K562 (cell line): ENCODE results near the gene MOB3B. TPM values are rescaled to one million over a fixed set of nuclear protein-coding genes. Genes with fewer than 3 reads are reported as not detected.

Experiments used
- REST ChIP-seq, 2 experiments: fragments of 450-650 bp; formaldehyde crosslinking in 1 of 2; IDR thresholded peaks; 2 replicates each; pipeline versions ENCODE4 v1.4.0 to v1.6.1; 2014 to 2020; ENCODE audit warnings: mild to moderate bottlenecking in 2 of 2, borderline replicate concordance in 1 of 2, low read depth in 1 of 2
- polyA plus RNA-seq, 8 experiments: library from polyadenylated mRNA; depleted of rRNA in 4 of 8; stranded (reverse) in 5 of 8; unstranded in 3 of 8; fragments of >200 nt; fragmentation: Nextera tagmentation in 2 of 8; fragmentation: Illumina TruSeq in 1 of 8; extraction: Ambion mirVana in 2 of 8; extraction: Trizol in 1 of 8; gene quantifications; 2 replicates each; pipeline versions ENCODE4 v1.2.1 to v1.2.3, GENCODE V29; 2011 to 2014; ENCODE audit warnings: inconsistent platforms in 1 of 8, missing spikeins in 1 of 8
- total RNA-seq, 7 experiments: library from RNA; depleted of rRNA in 6 of 7; stranded (reverse); fragments of >200 nt in 6 of 7; fragmentation: Illumina TruSeq in 2 of 7; extraction: Trizol in 2 of 7; gene quantifications; 2 replicates each; pipeline versions ENCODE4 v1.2.1 to v1.2.3, GENCODE V29; 2011 to 2021; ENCODE audit warnings: low replicate concordance in 1 of 7

MOB3B gene
- total and polyA plus RNA-seq, 9 of the 15 experiments (the other 6 are each of a cell fraction or from before 2014, with no cell fraction given) = 3.6 to 12.8 (median 7.2) TPM

GRCh38 chr9:27276193-27277030 lies 253.2 kb downstream of the MOB3B start (continued):
- peak; percentile 15; the same call in 1 of the 2 replicates for TF ChIP-seq REST (IDR thresholded peaks at IDR 0.05; ENCODE audit: borderline replicate concordance)
- no peak for TF ChIP-seq REST (CRISPR knock-in tag; IDR thresholded peaks at IDR 0.05; ENCODE audit: low read depth)

Other genes with a start within 250 kb of the MOB3B start
- not detected in 2 replicates for gene EQTN, start 232.7 kb downstream of the MOB3B start, total RNA-seq (2014; rRNA removed)
- gene EQTN, start 232.7 kb downstream of the MOB3B start, total RNA-seq (2014; rRNA removed; fragmentation: Illumina TruSeq; extraction: Trizol) = 0.15 and 0.29 TPM in 2 replicates
- 0.33 TPM in 1 of 2 replicates, not detected in the other for gene EQTN, start 232.7 kb downstream of the MOB3B start, total RNA-seq (2015; rRNA removed; fragmentation: Illumina TruSeq; extraction: Trizol)
- not detected in 2 replicates for gene EQTN, start 232.7 kb downstream of the MOB3B start, total RNA-seq (2021)
- gene EQTN, start 232.7 kb downstream of the MOB3B start, polyA plus RNA-seq (2011; rRNA removed) = 0.31 and 0.53 TPM in 2 replicates
- 0.18 and 0.22 TPM in 2 replicates for gene EQTN, start 232.7 kb downstream of the MOB3B start, polyA plus RNA-seq (2014; fragmentation: Illumina TruSeq; extraction: Trizol)
- gene EQTN, start 232.7 kb downstream of the MOB3B start, polyA plus RNA-seq (2014; fragmentation: Nextera tagmentation; extraction: Ambion mirVana) = not detected
- 0.15 TPM in 1 of 2 replicates, not detected in the other for gene EQTN, start 232.7 kb downstream of the MOB3B start, polyA plus RNA-seq (2014; rRNA removed)
- gene IFNK, start 5.5 kb downstream of the MOB3B start, total RNA-seq (2014; rRNA removed) = not detected in 2 replicates
- gene IFNK, start 5.5 kb downstream of the MOB3B start, total RNA-seq (2014; rRNA removed; fragmentation: Illumina TruSeq; extraction: Trizol) = not detected in 2 replicates
- not detected in 2 replicates for gene IFNK, start 5.5 kb downstream of the MOB3B start, total RNA-seq (2015; rRNA removed; fragmentation: Illumina TruSeq; extraction: Trizol)
- gene IFNK, start 5.5 kb downstream of the MOB3B start, total RNA-seq (2021) = not detected in 2 replicates
- gene IFNK, start 5.5 kb downstream of the MOB3B start, polyA plus RNA-seq (2011; rRNA removed) = not detected in 2 replicates
- not detected in 2 replicates for gene IFNK, start 5.5 kb downstream of the MOB3B start, polyA plus RNA-seq (2014; fragmentation: Illumina TruSeq; extraction: Trizol)
- gene IFNK, start 5.5 kb downstream of the MOB3B start, polyA plus RNA-seq (2014; fragmentation: Nextera tagmentation; extraction: Ambion mirVana) = under 1 TPM in 1 of 2 experiments, not detected in 1; 0.11 TPM
- not detected in 2 replicates for gene IFNK, start 5.5 kb downstream of the MOB3B start, polyA plus RNA-seq (2014; rRNA removed)
- 2.1 and 2.3 TPM in 2 replicates for gene C9orf72, start 43.7 kb upstream of the MOB3B start, total RNA-seq (2014; rRNA removed)
- 5.1 and 5.7 TPM in 2 replicates for gene C9orf72, start 43.7 kb upstream of the MOB3B start, total RNA-seq (2014; rRNA removed; fragmentation: Illumina TruSeq; extraction: Trizol)
- gene C9orf72, start 43.7 kb upstream of the MOB3B start, total RNA-seq (2015; rRNA removed; fragmentation: Illumina TruSeq; extraction: Trizol) = 3.7 and 3.9 TPM in 2 replicates
- gene C9orf72, start 43.7 kb upstream of the MOB3B start, total RNA-seq (2021) = 3.4 and 3.8 TPM in 2 replicates
- gene C9orf72, start 43.7 kb upstream of the MOB3B start, polyA plus RNA-seq (2011; rRNA removed) = 5.5 and 6.7 TPM in 2 replicates
- 4.1 and 4.3 TPM in 2 replicates for gene C9orf72, start 43.7 kb upstream of the MOB3B start, polyA plus RNA-seq (2014; fragmentation: Illumina TruSeq; extraction: Trizol)
- gene C9orf72, start 43.7 kb upstream of the MOB3B start, polyA plus RNA-seq (2014; fragmentation: Nextera tagmentation; extraction: Ambion mirVana) = 1 to 10 TPM; 6.3 to 7.3 TPM
- 3.0 and 3.6 TPM in 2 replicates for gene C9orf72, start 43.7 kb upstream of the MOB3B start, polyA plus RNA-seq (2014; rRNA removed)